Activated naive CD8-positive, alpha-beta T cell (primary cell): ENCODE measurements around the gene PLPPR3.

ENCODE experiments used
- H3K27ac Mint-ChIP-seq: one replicate; pipeline ENCODE4 v1.8.0; 2021; ENCODE audit warnings: mixed read lengths
- H3K27me3 Mint-ChIP-seq: one replicate; pipeline ENCODE4 v1.8.0; 2021; ENCODE audit warnings: mixed read lengths
- H3K36me3 Mint-ChIP-seq: one replicate; pipeline ENCODE4 v1.8.0; 2021; ENCODE audit warnings: mixed read lengths
- H3K4me1 Mint-ChIP-seq: one replicate; pipeline ENCODE4 v1.8.0; 2021; ENCODE audit warnings: low read depth, mixed read lengths
- H3K4me3 Mint-ChIP-seq: one replicate; pipeline ENCODE4 v1.8.0; 2021; ENCODE audit warnings: mild to moderate bottlenecking, mixed read lengths
- H3K9me3 Mint-ChIP-seq: one replicate; pipeline ENCODE4 v1.8.0; 2021; ENCODE audit warnings: low read depth, mixed read lengths

PLPPR3 gene

DNA sequence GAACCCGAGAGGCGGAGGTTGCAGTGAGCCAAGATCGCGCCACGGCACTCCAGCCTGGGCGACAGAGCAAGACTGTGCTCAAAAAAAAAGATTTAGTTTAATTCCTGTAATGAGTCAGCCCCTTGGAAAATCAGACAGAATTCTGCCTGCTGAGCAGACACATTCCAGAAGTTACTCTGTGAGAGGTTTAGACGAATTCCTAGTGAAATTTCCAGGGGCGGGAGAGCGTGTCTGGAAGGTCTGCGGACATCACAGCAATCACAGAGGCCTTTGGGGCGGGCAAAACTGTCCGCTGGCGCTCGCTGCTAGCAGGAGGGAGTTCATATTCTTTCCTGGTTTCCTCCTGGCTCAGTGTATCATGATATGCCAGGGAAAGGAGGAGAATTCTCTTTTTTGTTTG is 53.3 kb downstream of the PLPPR3 start:
- Mint-ChIP-seq H3K27me3 (peaks cover 2% of the 10 kb centered on the region), H3K27ac (no peak overlapping the region), H3K36me3 (no peaks in the 10 kb centered on the region), H3K4me3 (no peak overlapping the region), H3K9me3 (no peaks in the 10 kb centered on the region), H3K4me1 (peaks cover 2% of the 10 kb centered on the region)

DNA sequence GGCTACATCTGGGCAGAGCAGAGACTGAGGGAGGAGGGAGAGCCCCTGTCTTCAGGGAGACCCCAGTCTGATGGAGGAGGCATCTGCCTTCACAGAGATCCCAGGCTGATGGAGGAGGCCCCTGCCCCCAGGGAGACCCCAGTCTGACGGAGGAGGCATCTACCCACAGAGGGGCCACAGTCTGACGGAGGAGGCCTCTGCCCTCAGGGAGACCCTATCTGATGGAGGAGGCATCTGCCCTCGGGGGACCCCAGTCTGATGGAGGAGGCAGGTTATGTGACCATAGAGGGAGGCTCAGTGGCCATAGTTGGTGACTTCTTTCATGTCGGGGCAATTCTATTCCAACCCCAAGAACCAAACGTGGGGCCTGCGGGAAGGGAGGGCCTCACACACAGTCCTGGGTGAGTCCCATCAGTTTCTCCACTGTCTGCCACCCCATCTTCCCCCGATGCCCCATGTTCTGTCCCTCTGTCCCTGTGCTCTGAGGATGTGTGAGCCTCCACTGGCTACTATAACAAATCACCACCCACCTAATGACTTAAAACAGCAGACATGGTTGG is 56.5 kb downstream of the PLPPR3 start:
- Mint-ChIP-seq H3K4me1 (peaks cover under 1% of the 10 kb centered on the region), H3K27ac (no peak overlapping the region), H3K27me3 (peaks cover under 1% of the 10 kb centered on the region), H3K4me3 (no peak overlapping the region), H3K9me3 (no peaks in the 10 kb centered on the region), H3K36me3 (no peaks in the 10 kb centered on the region)

DNA sequence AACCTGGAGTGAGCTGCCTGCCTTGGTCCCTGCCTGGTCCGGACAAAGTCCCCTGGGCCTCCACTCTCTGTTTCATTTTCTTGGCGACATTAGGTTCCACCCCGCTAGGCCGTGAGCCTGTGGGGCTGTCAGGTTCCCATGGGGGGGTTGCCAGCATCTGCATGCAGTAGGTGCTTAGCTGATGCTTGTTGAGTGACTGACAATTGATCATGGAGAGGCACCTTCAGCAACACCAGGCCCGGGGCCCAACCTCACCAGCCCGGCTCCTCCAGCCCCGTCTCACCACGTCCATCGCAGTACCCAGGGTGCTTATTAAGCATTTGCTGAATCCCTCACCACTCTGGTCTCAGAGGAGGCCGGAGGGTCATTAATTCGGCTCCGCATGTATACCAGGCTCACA is 57.5 kb downstream of the PLPPR3 start:
- no peaks in the 10 kb centered on the region for H3K27me3 Mint-ChIP-seq
- no peak overlapping the region for H3K4me3 Mint-ChIP-seq
- no peak overlapping the region for H3K27ac Mint-ChIP-seq
- no peaks in the 10 kb centered on the region for H3K36me3 Mint-ChIP-seq
- no peaks in the 10 kb centered on the region for H3K4me1 Mint-ChIP-seq
- no peaks in the 10 kb centered on the region for H3K9me3 Mint-ChIP-seq

DNA sequence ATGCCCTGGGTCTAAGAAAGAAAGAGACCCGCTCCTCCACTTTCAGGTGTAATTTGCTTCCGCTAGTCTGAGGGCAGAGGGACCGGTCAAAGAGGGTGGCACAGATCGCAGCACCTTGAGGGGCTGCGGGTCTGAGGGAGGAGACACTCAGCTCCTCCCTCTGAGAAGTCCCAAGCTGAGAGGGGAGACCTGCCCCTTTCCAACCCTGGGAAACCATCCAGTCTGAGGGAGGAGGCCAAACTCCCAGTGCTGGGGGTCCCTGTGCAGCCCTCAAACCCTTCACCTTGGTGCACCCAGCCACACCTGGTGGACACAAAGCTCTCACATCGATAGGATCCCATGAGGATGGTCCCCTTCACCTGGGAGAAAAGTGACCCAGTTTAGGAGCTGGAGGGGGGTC is 57.9 kb downstream of the PLPPR3 start:
- no peak overlapping the region for H3K27ac Mint-ChIP-seq
- no peaks in the 10 kb centered on the region for H3K36me3 Mint-ChIP-seq
- no peaks in the 10 kb centered on the region for H3K4me1 Mint-ChIP-seq
- H3K4me3 Mint-ChIP-seq: no peak overlapping the region
- no peaks in the 10 kb centered on the region for H3K27me3 Mint-ChIP-seq
- H3K9me3 Mint-ChIP-seq: no peaks in the 10 kb centered on the region

DNA sequence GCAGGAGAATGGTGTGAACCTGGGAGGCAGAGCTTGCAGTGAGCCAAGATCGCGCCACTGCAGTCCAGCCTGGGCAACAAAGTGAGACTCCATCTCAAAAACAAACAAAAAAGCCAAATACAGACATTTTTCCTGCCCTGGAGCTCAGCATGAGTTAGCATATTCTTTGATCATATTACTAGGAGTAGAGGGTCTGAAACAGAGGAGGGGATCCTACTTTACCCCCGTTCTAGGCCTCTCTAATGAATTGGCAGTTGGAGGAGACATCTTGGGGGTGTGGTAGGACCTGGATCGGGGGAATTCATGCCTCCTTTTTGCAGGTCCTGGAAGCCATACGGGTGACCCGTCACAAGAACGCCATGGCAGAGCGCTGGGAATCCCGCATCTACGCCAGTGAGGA is 58.6 kb downstream of the PLPPR3 start:
- no peak overlapping the region for H3K4me3 Mint-ChIP-seq
- no peaks in the 10 kb centered on the region for H3K9me3 Mint-ChIP-seq
- H3K36me3 Mint-ChIP-seq: no peaks in the 10 kb centered on the region
- H3K27ac Mint-ChIP-seq: no peak overlapping the region
- H3K27me3 Mint-ChIP-seq: no peaks in the 10 kb centered on the region
- H3K4me1 Mint-ChIP-seq: no peaks in the 10 kb centered on the region
